ENCODE data around the gene HPX.
A peak's percentile ranks its signal among the peaks of the same experiment; 100 is the strongest.

Gene HPX

GRCh38 chr11:6440906-6441358 is at the start of gene HPX:
Gene HPX (minus strand): TSS chr11:6440987. CDS start chr11:6440963, 24 bp downstream.
- DNase-seq = no peak

GRCh38 chr11:6489306-6489705 is 48.5 kb upstream of the HPX start:
- no peak for DNase-seq

GRCh38 chr11:6488821-6489220 is 48.0 kb upstream of the HPX start:
- DNase-seq = no peak

- DNase-seq = no peak
Observed at GRCh38 chr11:6488342-6488741, 47.6 kb upstream of the HPX start.

GRCh38 chr11:6486938-6487337 is 46.2 kb upstream of the HPX start:
- no peak for DNase-seq

- DNase-seq = no peak
Observed at GRCh38 chr11:6486256-6486655, 45.5 kb upstream of the HPX start.

GRCh38 chr11:6485661-6486060 is 44.9 kb upstream of the HPX start:
- no peak for DNase-seq

GRCh38 chr11:6483015-6483414 is 42.2 kb upstream of the HPX start:
- DNase-seq = no peak

GRCh38 chr11:6482441-6482840 is 41.7 kb upstream of the HPX start:
- no peak for DNase-seq

- no peak for DNase-seq
Observed at GRCh38 chr11:6481924-6482275, 41.1 kb upstream of the HPX start.

- peak; percentile 97 for DNase-seq
Observed at GRCh38 chr11:6481012-6481923, 40.5 kb upstream of the HPX start, which contains the start of the genes ARFIP2 and TIMM10B. Gene ARFIP2 (minus strand): TSS chr11:6481331. CDS start chr11:6480421, 910 bp downstream. Gene TIMM10B (plus strand): TSS chr11:6481501. CDS start chr11:6481517, 16 bp downstream.

- DNase-seq = no peak
Observed at GRCh38 chr11:6480299-6480914, 39.6 kb upstream of the HPX start.

- no peak for DNase-seq
Observed at GRCh38 chr11:6476571-6476970, 35.8 kb upstream of the HPX start.

- no peak for DNase-seq
Observed at GRCh38 chr11:6475936-6476335, 35.1 kb upstream of the HPX start.

- no peak for DNase-seq
Observed at GRCh38 chr11:6474806-6475500, 34.2 kb upstream of the HPX start.

- DNase-seq = no peak
Observed at GRCh38 chr11:6474413-6474792, 33.6 kb upstream of the HPX start.

GRCh38 chr11:6473451-6474412 is 32.9 kb upstream of the HPX start, which contains the start of gene TRIM3:
Gene TRIM3 (minus strand): TSS chr11:6473941. CDS start chr11:6465695, 8,246 bp downstream.
- DNase-seq = peak; percentile 81

- no peak for DNase-seq
Observed at GRCh38 chr11:6472934-6473333, 32.1 kb upstream of the HPX start.

- DNase-seq = no peak
Observed at GRCh38 chr11:6469599-6469998, 28.8 kb upstream of the HPX start.

GRCh38 chr11:6468712-6469495 is 28.1 kb upstream of the HPX start:
- no peak for DNase-seq

- no peak for DNase-seq
Observed at GRCh38 chr11:6459099-6459450, 18.3 kb upstream of the HPX start.

Measured in CD4-positive, alpha-beta T cell treated with Interleukin-10 for 1 hour (primary cell).